HepG2 (cell line): ENCODE measurements around the gene TOMM7. TPM values are rescaled to one million over a fixed set of nuclear protein-coding genes. Genes with fewer than 3 reads are reported as not detected.

Experiments used
- AHDC1 ChIP-seq: sonication (generic); formaldehyde crosslinking; IDR thresholded peaks from 2 replicates; pipeline ENCODE4 v1.5.1; 2020; ENCODE audit warnings: mild to moderate bottlenecking, missing genetic modification reagents, borderline replicate concordance
- GRHL1 ChIP-seq: sonication (generic); formaldehyde crosslinking; conservative IDR thresholded peaks from 2 replicates; pipeline ENCODE4 v1.8.0; 2022; ENCODE audit warnings: missing genetic modification reagents
- IKZF1 ChIP-seq: fragments of 450-650 bp; IDR thresholded peaks from 2 replicates; pipeline ENCODE4 v1.7.1; 2016
- KLF11 ChIP-seq: IDR thresholded peaks from 2 replicates; pipeline ENCODE4 v1.6.1; 2016; ENCODE audit warnings: missing compliant biosample characterization
- NFE2L1 ChIP-seq: sonication (generic); formaldehyde crosslinking; IDR thresholded peaks from 2 replicates; pipeline ENCODE4 v1.4.0; 2020; ENCODE audit warnings: missing genetic modification reagents, mild to moderate bottlenecking, borderline replicate concordance
- NFYB ChIP-seq: sonication (generic); formaldehyde crosslinking; IDR thresholded peaks from 2 replicates; pipeline ENCODE4 v1.4.0; 2020; ENCODE audit warnings: missing genetic modification reagents
- POLR2G ChIP-seq: fragments of 200-400 bp; formaldehyde crosslinking; IDR thresholded peaks from 2 replicates; pipeline ENCODE4 v1.6.1; 2018; ENCODE audit warnings: mild to moderate bottlenecking, low read depth, low read length, moderate library complexity
- RFX1 ChIP-seq: fragments of 450-650 bp; IDR thresholded peaks from 2 replicates; pipeline ENCODE4 v1.6.1; 2017
- RXRB ChIP-seq: IDR thresholded peaks from 2 replicates; pipeline ENCODE4 v1.6.1; 2016; ENCODE audit warnings: borderline replicate concordance, missing genetic modification reagents, missing compliant biosample characterization
- SKIL ChIP-seq: sonication (generic); formaldehyde crosslinking; IDR thresholded peaks from 2 replicates; pipeline ENCODE4 v1.8.0; 2022; ENCODE audit warnings: missing genetic modification reagents, mild to moderate bottlenecking, moderate library complexity, borderline replicate concordance
- ZNF335 ChIP-seq: sonication (generic); formaldehyde crosslinking; IDR thresholded peaks from 2 replicates; pipeline ENCODE4 v1.4.0; 2020; ENCODE audit warnings: missing genetic modification reagents
- ZNF350 ChIP-seq: sonication (generic); formaldehyde crosslinking; IDR thresholded peaks from 2 replicates; pipeline ENCODE4 v1.4.0; 2020; ENCODE audit warnings: mild to moderate bottlenecking, low read depth, missing genetic modification reagents, borderline replicate concordance
- ZNF513 ChIP-seq: sonication (generic); formaldehyde crosslinking; conservative IDR thresholded peaks from 2 replicates; pipeline ENCODE4 v1.5.0; 2020; ENCODE audit warnings: missing genetic modification reagents
- ZNF891 ChIP-seq: sonication (generic); formaldehyde crosslinking; IDR thresholded peaks from 2 replicates; pipeline ENCODE4 v1.5.0; 2020; ENCODE audit warnings: mild to moderate bottlenecking, missing genetic modification reagents
- ZSCAN9 ChIP-seq: IDR thresholded peaks from 2 replicates; pipeline ENCODE4 v1.6.1; 2016; ENCODE audit warnings: borderline replicate concordance
- polyA plus RNA-seq, 8 experiments: library from polyadenylated mRNA; depleted of rRNA in 3 of 8; stranded (reverse) in 7 of 8; unstranded in 1 of 8; fragments of >200 nt; fragmentation: Illumina TruSeq in 4 of 8; extraction: Trizol in 4 of 8; gene quantifications; 2 replicates each; pipeline versions ENCODE4 v1.2.1 to v1.2.3, GENCODE V29; 2011 to 2016; ENCODE audit warnings: low read depth in 4 of 8, missing spikeins in 1 of 8, mixed read lengths in 1 of 8; ENCODE audit not compliant: insufficient read depth in 1 of 8
- total RNA-seq, 5 experiments: library from RNA; depleted of rRNA; stranded (reverse); fragments of >200 nt; fragmentation: Illumina TruSeq; extraction: Trizol; gene quantifications; 2 replicates each; pipeline ENCODE4 v1.2.3, GENCODE V29; 2016; ENCODE audit warnings: low read depth in 1 of 5
- TF ChIP-seq, protein P1 (sequence below): sonication (generic); formaldehyde crosslinking; IDR thresholded peaks from 2 replicates; pipeline ENCODE4 v1.5.0; 2020; ENCODE audit warnings: missing genetic modification reagents

The TOMM7 gene
- total and polyA plus RNA-seq, 2 of the 13 experiments (the other 11 are each of a cell fraction or from before 2014, with no cell fraction given) = 251 to 369 TPM

DNA sequence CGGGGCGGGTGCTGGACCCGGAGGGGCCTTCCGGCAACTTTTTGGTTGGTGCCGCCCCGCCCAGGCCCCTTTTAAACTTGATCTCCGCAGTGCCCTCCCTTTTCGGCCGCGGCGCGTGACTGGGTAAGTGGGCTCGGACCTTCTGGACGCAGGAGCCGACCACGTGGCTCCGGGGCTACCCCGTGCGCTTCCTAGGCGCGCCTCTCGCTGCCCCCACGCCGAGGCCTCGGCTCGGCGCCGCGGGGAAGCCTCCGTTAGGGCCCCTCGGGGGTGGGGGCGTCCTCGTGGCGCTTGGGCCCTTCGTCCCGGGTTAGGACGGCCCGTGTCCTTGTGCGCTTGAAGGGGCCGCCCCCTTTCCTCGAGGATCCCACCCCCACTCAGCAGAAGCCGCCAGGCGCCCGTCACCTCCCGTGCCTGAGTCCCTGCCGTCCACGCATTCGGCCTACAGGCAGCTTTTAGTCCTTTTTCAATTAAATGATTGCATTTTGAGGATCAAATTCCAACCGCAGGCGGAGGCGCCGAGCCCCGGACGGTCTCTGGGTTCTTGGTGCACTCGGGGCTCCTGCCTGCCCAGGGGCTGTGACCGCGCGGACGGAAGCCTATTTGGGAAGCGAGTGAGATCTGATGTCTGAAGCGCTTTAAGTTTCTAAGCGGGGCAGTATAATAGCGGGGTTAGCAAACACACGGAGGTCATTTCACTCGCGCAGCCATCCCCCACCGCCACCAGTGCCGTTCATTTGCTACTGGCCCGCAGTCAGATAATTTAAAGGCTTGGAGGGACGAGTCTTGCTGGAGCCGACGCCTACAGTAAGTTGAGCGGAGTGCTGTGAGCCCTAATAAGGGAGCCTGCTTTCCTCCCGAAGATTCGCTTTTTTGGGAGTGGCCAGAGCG, 31.8 kb upstream of the TOMM7 start (continued):
- 0 out of 2 replicates have a peak, but pooled peaks have one; percentile 46 for TF ChIP-seq AHDC1 (CRISPR knock-in tag)
- no peak for TF ChIP-seq GRHL1 (CRISPR knock-in tag)
- TF ChIP-seq KLF11 = no peak
- no peak for TF ChIP-seq RFX1
- TF ChIP-seq ZNF891 (CRISPR knock-in tag) = no peak; the same call in 1 of the 2 replicates
- no peak for TF ChIP-seq ZNF513 (CRISPR knock-in tag)
- TF ChIP-seq RXRB (CRISPR knock-in tag) = 0 out of 2 replicates have a peak, but pooled peaks have one; percentile 9
- peak; percentile 69 for TF ChIP-seq POLR2G
- peak; percentile 76; the same call in 1 of the 2 replicates for TF ChIP-seq ZNF350 (CRISPR knock-in tag)
- no peak for TF ChIP-seq NFYB
- TF ChIP-seq ZSCAN9 (CRISPR knock-in tag) = peak; percentile 66; the same call in 1 of the 2 replicates
- no peak for TF ChIP-seq IKZF1
- TF ChIP-seq NFE2L1 = peak; percentile 23; the same call in 1 of the 2 replicates
- TF ChIP-seq ZNF335 (CRISPR knock-in tag) = no peak
- TF ChIP-seq, protein P1, sequence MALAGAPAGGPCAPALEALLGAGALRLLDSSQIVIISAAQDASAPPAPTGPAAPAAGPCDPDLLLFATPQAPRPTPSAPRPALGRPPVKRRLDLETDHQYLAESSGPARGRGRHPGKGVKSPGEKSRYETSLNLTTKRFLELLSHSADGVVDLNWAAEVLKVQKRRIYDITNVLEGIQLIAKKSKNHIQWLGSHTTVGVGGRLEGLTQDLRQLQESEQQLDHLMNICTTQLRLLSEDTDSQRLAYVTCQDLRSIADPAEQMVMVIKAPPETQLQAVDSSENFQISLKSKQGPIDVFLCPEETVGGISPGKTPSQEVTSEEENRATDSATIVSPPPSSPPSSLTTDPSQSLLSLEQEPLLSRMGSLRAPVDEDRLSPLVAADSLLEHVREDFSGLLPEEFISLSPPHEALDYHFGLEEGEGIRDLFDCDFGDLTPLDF (CRISPR knock-in tag) = peak; percentile 69
- peak; percentile 47; the same call in 1 of the 2 replicates for TF ChIP-seq SKIL
